H1 (cell line): ENCODE results near the gene TMBIM1. TPM values are rescaled to one million over a fixed set of nuclear protein-coding genes. Genes with fewer than 3 reads are reported as not detected.

ENCODE experiments used
- EZH2 ChIP-seq: fragments of 200-600 bp; sonication (generic); IDR thresholded peaks from 2 replicates; pipeline ENCODE4 v1.7.1; 2012; ENCODE audit warnings: low read depth, mild to moderate bottlenecking, moderate library complexity, low read length, inconsistent platforms; ENCODE audit not compliant: severe bottlenecking
- GABPA ChIP-seq: IDR thresholded peaks from 2 replicates; pipeline ENCODE4 v1.6.1; 2011; ENCODE audit warnings: mild to moderate bottlenecking, low read length, moderate library complexity, borderline replicate concordance; ENCODE audit not compliant: insufficient read depth
- HDAC2 ChIP-seq, 2 experiments: fragments of 300-600 bp in 1 of 2; sonication (generic) in 1 of 2; IDR thresholded peaks; 2 replicates each; pipeline ENCODE4 v1.6.1; 2011 to 2012; ENCODE audit warnings: low read depth in 2 of 2, low read length in 2 of 2, mild to moderate bottlenecking in 2 of 2, moderate library complexity in 2 of 2, borderline replicate concordance in 1 of 2, inconsistent platforms in 1 of 2
- NANOG ChIP-seq: IDR thresholded peaks from 2 replicates; pipeline ENCODE4 v1.6.1; 2011; ENCODE audit warnings: low read length, low read depth, mild to moderate bottlenecking, inconsistent platforms; ENCODE audit not compliant: insufficient read depth, poor library complexity, severe bottlenecking
- POLR2AphosphoS5 ChIP-seq: IDR thresholded peaks from 2 replicates; pipeline ENCODE4 v1.6.1; 2011; ENCODE audit warnings: low read depth, low read length
- polyA plus RNA-seq, 7 experiments: library from polyadenylated mRNA; depleted of rRNA in 3 of 7; stranded (reverse) in 5 of 7; unstranded in 2 of 7; fragments of >200 nt in 5 of 7; fragments of 200-250 nt in 2 of 7; gene quantifications; 1 replicate in 5 of 7; 2 replicates in 1 of 7; 4 replicates in 1 of 7; pipeline versions ENCODE4 v1.2.1 to v1.2.3, GENCODE V29; 2011 to 2013; ENCODE audit warnings: missing spikeins in 2 of 7, mixed read lengths in 2 of 7
- total RNA-seq: library from RNA; stranded (reverse); fragmentation: NEBNext Ultra II Directional; extraction: Animal tissue kit (Norgen Biotek cat#: 25700); gene quantifications from 2 replicates; pipeline ENCODE4 v1.2.1, GENCODE V29; 2021
- TF ChIP-seq, protein P1 (sequence below): fragments of 300-600 bp; sonication (generic); IDR thresholded peaks from 2 replicates; pipeline ENCODE4 v1.7.1; 2012; ENCODE audit warnings: low read length, moderate library complexity, mild to moderate bottlenecking, inconsistent platforms; ENCODE audit not compliant: insufficient replicate concordance

Gene TMBIM1
- total and polyA plus RNA-seq, 2 of the 8 experiments (the other 6 are each of a cell fraction or from before 2014, with no cell fraction given): 22.1 to 36.8 TPM

DNA sequence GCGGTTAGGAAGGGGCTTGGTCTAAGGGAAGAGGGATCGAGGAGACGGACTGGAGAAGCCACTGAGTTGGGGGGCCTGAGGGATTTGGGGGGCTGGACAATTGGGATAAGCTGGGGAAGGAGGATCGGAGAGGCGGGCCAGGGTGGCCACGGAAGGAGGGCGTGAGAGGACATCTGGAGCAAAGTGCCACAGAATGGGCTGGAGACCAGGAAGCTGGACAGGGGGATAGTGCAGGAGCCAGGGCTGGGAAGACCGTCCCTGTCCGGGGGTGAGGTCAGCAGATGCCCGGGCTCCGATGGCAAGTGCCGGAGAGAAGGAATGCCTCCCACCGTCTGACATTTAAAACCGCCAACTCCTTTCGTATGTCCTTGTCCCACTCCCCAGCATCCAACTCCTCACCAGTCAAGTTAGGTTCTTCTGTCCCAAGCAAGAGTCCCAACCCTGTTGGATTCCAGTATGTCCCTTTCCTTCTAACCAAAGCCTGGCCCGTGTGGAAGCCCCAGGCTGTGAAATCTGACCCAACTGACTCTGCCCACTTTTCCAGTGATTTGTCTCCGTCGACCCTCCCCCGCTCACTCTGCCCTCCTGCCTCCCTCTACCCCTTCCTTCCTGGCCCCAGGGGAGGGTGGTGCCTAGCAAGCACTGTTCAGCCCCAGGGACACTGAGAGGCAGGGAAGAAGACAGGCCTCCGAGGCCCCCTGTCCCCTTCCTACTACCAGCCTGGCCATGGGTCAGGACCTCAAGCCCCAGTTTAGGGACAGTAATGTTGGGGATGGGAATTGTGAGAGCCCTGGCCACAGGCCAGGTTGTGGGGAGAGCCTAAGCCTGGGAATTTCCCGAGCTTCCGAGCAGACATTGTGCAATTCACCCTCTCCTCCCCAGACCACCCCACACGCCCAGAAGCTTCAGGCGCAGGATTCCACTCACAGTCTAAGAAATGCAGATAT lies 31.5 kb upstream of the TMBIM1 start (continued):
- TF ChIP-seq NANOG (no peak), GABPA (0 out of 2 replicates have a peak, but pooled peaks have one; percentile 13), POLR2AphosphoS5 (0 out of 2 replicates have a peak, but pooled peaks have one; percentile 20), EZH2 (no peak), HDAC2 (IDR thresholded peaks at IDR 0.05; ENCODE audit: borderline replicate concordance in 1 of 2, low read depth in 2 of 2, low read length in 2 of 2) (0 out of 4 replicates have a peak, but pooled peaks of 1 of the 2 experiments have one; percentile 16)
- TF ChIP-seq, protein P1, sequence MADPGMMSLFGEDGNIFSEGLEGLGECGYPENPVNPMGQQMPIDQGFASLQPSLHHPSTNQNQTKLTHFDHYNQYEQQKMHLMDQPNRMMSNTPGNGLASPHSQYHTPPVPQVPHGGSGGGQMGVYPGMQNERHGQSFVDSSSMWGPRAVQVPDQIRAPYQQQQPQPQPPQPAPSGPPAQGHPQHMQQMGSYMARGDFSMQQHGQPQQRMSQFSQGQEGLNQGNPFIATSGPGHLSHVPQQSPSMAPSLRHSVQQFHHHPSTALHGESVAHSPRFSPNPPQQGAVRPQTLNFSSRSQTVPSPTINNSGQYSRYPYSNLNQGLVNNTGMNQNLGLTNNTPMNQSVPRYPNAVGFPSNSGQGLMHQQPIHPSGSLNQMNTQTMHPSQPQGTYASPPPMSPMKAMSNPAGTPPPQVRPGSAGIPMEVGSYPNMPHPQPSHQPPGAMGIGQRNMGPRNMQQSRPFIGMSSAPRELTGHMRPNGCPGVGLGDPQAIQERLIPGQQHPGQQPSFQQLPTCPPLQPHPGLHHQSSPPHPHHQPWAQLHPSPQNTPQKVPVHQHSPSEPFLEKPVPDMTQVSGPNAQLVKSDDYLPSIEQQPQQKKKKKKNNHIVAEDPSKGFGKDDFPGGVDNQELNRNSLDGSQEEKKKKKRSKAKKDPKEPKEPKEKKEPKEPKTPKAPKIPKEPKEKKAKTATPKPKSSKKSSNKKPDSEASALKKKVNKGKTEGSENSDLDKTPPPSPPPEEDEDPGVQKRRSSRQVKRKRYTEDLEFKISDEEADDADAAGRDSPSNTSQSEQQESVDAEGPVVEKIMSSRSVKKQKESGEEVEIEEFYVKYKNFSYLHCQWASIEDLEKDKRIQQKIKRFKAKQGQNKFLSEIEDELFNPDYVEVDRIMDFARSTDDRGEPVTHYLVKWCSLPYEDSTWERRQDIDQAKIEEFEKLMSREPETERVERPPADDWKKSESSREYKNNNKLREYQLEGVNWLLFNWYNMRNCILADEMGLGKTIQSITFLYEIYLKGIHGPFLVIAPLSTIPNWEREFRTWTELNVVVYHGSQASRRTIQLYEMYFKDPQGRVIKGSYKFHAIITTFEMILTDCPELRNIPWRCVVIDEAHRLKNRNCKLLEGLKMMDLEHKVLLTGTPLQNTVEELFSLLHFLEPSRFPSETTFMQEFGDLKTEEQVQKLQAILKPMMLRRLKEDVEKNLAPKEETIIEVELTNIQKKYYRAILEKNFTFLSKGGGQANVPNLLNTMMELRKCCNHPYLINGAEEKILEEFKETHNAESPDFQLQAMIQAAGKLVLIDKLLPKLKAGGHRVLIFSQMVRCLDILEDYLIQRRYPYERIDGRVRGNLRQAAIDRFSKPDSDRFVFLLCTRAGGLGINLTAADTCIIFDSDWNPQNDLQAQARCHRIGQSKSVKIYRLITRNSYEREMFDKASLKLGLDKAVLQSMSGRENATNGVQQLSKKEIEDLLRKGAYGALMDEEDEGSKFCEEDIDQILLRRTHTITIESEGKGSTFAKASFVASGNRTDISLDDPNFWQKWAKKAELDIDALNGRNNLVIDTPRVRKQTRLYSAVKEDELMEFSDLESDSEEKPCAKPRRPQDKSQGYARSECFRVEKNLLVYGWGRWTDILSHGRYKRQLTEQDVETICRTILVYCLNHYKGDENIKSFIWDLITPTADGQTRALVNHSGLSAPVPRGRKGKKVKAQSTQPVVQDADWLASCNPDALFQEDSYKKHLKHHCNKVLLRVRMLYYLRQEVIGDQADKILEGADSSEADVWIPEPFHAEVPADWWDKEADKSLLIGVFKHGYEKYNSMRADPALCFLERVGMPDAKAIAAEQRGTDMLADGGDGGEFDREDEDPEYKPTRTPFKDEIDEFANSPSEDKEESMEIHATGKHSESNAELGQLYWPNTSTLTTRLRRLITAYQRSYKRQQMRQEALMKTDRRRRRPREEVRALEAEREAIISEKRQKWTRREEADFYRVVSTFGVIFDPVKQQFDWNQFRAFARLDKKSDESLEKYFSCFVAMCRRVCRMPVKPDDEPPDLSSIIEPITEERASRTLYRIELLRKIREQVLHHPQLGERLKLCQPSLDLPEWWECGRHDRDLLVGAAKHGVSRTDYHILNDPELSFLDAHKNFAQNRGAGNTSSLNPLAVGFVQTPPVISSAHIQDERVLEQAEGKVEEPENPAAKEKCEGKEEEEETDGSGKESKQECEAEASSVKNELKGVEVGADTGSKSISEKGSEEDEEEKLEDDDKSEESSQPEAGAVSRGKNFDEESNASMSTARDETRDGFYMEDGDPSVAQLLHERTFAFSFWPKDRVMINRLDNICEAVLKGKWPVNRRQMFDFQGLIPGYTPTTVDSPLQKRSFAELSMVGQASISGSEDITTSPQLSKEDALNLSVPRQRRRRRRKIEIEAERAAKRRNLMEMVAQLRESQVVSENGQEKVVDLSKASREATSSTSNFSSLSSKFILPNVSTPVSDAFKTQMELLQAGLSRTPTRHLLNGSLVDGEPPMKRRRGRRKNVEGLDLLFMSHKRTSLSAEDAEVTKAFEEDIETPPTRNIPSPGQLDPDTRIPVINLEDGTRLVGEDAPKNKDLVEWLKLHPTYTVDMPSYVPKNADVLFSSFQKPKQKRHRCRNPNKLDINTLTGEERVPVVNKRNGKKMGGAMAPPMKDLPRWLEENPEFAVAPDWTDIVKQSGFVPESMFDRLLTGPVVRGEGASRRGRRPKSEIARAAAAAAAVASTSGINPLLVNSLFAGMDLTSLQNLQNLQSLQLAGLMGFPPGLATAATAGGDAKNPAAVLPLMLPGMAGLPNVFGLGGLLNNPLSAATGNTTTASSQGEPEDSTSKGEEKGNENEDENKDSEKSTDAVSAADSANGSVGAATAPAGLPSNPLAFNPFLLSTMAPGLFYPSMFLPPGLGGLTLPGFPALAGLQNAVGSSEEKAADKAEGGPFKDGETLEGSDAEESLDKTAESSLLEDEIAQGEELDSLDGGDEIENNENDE: no peak
